Left colon (tissue), 2 donors: ENCODE results near the gene PPA2. TPM values are rescaled to one million over a fixed set of nuclear protein-coding genes. Genes with fewer than 3 reads are reported as not detected.
"Not testable (repeated sequence)": the region's sequence is repeated elsewhere in the genome, so short reads cannot be mapped to it uniquely, and the experiment has no call there.

ENCODE experiments used
- ATAC-seq: fragments of 200-7000 bp; cut with Tn5 transposase; one replicate; pipeline ENCODE4 v1.9.1; 2020; ENCODE audit warnings: mild to moderate bottlenecking, moderate library complexity
- DNase-seq, 2 donors: peaks; one replicate each; pipeline ENCODE4 v3.0.0-alpha.2; 2020
- intact Hi-C, 2 donors: fragments of 100-400 bp; cut with DNase I in 1 of 2; cut with micrococcal nuclease in 1 of 2; formaldehyde crosslinking; loops; one replicate each; pipeline versions ENCODE4 v1.11.2 to v1.14.0; 2022; cut with DNase I, micrococcal nuclease
- long read RNA-seq: library from polyadenylated mRNA; unstranded; transcript quantifications from one replicate; pipeline ENCODE4 v2.0.0, GENCODE V29; 2021
- total RNA-seq, 2 donors: library from RNA; stranded (reverse); fragmentation: NEBNext Ultra II Directional; extraction: Animal tissue kit (Norgen Biotek cat#: 25700); gene quantifications; one replicate each; pipeline ENCODE4 v1.2.1, GENCODE V29; 2021
- donor health status: DM: no; HTN: no; CAD: no.
- donor health status: DM: yes; HTN: yes; CAD: no.

PPA2 gene
- total RNA-seq, result 100 to 1,000 TPM; 122 to 142 TPM
- long read RNA-seq, transcript PPA2-202 (11 exons, 1,414 nt), result minor isoform, 8 of 148 reads
- long read RNA-seq, transcript PPA2-201 (12 exons, 1,684 nt), result major isoform, 106 of 148 reads
- long read RNA-seq, partial matches to known transcripts, result 1 of 148 reads
- long read RNA-seq, other reads (novel, unspliced or antisense), result 23 of 148 reads

- DNase-seq (peak; percentile 88 to 93), ATAC-seq (peak; percentile 90)
- intact Hi-C loops, result loop anchor here in 1 of 2 donors (2.0 kb wide), 1 partner anchor 333 kb away; no protein-coding TSS in a partner anchor
Measured at GRCh38 chr4:105473324-105474098, at the start of gene PPA2. PPA2 (minus strand) TSS chr4:105474062; CDS start chr4:105474050, 12 bp downstream.

- intact Hi-C loops, result loop anchor here in 1 of 2 donors (10.0 kb wide), 1 partner anchor 144 kb away; no protein-coding TSS in a partner anchor
Measured at GRCh38 chr4:105520819-105521790, 47.2 kb upstream of the PPA2 start.

DNA sequence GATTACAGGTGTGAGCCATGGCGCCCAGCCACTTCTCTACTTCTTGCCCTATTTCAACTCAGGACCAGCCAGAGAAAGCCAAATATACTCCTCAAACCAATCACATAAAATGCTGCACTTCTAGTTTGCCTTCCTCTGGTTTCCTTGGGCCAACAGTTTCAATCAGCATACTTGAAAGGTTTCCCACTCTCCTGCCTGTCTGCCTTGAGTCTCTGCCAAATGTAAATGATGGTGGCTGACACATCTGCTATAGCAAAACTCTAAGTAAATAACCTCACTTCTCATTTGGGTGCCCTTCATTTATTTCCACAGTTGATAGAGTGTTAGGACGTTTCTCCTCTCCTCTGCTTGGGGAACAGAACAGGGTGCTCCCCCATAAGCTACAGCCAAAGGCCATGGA, 36.4 kb upstream of the PPA2 start:
- no peak for ATAC-seq
- no peak for DNase-seq
- intact Hi-C loops, result no loop called here

More at GRCh38 chr4:105520819-105521790, 47.2 kb upstream of the PPA2 start:
- peak in 1 of 2 donors; percentile 41 for DNase-seq
- ATAC-seq, result peak; percentile 73

GRCh38 chr4:105509714-105510113, 35.9 kb upstream of the PPA2 start:
- intact Hi-C loops, result no loop called here
- ATAC-seq, result no peak
- no peak for DNase-seq

DNA sequence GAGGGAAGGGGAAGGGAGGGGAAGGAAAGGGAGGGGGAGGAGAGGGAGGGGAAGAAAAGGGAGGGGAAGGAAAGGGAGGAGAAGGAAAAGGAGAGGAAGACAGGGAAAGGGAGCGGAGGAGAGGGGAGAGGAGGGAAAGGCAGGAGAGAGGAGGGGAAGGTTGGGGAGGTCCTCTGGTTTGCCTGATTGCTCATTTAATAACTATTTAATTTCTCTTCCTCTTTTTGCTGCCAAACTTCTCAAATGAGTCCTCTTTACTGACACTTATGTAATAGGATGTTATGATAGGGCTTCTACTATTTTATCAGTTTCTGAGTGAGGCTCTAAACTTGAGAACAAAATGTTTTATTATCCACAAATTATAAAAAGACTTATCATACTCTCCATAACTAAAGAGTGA, 35.4 kb upstream of the PPA2 start:
- ATAC-seq (no peak), DNase-seq (no peak)
- intact Hi-C loops, result no loop called here

DNA sequence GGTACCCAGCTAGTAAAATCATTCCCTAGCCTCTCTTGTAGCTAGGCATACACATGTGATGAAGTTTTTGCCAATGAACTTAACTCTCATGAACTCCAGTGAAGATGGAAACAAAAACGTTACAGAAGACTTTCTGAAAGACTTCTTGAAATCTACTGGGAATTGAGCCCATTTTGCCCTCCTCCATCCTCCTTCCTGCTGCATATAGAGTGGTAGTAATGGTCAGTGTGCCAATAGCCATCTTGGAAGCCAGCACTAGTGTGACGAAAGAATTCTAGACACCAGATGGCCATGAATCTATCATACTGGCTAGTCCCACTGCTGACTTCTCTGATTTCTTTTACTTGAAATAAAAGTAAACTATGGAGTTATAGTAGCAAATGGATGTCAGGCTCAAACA, 30.9 kb upstream of the PPA2 start:
- no peak for DNase-seq
- no peak for ATAC-seq
- intact Hi-C loops, result no loop called here

GRCh38 chr4:105503484-105503883, 29.6 kb upstream of the PPA2 start:
- DNase-seq, result no peak
- intact Hi-C loops, result no loop called here
- ATAC-seq, result no peak

GRCh38 chr4:105496899-105497298, 23.0 kb upstream of the PPA2 start:
- DNase-seq (no peak), ATAC-seq (no peak)
- intact Hi-C loops, result no loop called here

GRCh38 chr4:105495667-105496066, 21.8 kb upstream of the PPA2 start:
- intact Hi-C loops, result no loop called here
- DNase-seq, result no peak

DNA sequence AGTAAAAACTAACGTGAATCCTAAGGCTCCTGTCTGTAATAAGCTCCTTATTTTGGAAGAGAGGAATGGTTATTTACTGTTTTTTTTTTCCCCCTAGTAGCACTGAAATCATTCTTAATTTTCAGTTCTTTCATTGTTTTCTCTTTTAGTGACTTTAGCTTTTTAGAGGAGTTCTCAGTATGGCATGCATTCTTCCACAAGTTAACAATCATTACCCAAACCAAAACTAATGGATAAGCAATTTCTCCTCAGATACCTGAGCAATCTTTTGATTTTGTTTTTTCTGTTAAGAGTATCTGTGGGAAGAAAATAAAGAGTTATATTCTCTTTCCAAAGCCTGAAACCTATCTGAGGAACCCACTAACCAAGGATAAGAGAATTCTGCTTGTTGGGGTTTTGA, 16.7 kb upstream of the PPA2 start:
- ATAC-seq (no peak), DNase-seq (no peak)
- intact Hi-C loops, result no loop called here

More at GRCh38 chr4:105495667-105496066, 21.8 kb upstream of the PPA2 start:
- ATAC-seq, result no peak

- ATAC-seq (no peak), DNase-seq (no peak)
- intact Hi-C loops, result no loop called here
Measured at GRCh38 chr4:105483840-105484239, 10.0 kb upstream of the PPA2 start.

- ATAC-seq (no peak), DNase-seq (peak; percentile 81 to 92)
- intact Hi-C loops, result no loop called here
Measured at GRCh38 chr4:105474099-105474518, 247 bp upstream of the PPA2 start.

DNA sequence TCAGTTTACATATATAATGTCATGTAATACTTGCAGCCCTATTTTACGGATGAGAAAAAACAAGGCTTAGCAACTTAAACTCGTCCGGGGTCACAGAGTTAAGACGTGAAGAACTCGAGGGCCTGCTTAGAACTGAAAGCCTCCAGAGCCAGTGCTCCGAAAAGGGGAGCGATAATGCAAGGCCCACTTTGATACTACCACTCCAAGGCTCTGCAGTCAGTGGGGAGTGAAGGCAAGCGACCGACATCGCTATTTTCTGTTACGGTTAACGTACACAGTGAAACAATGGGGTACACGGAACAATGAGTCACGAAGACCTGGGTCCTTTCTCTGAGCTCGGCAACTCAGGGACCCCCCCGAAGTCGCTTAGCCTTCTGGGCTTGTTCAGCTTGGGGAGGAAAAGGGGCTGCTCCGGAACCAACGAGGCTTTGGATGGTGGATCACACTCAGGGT, 965 bp downstream of the PPA2 start:
- intact Hi-C loops, result loop anchor here in 1 of 2 donors (2.0 kb wide), 1 partner anchor 332 kb away; no protein-coding TSS in a partner anchor
- DNase-seq (no peak), ATAC-seq (peak; percentile 11)

- DNase-seq (peak; percentile 63 to 74), ATAC-seq (peak; percentile 49)
- intact Hi-C loops, result loop anchor here in 1 of 2 donors (2.0 kb wide), 1 partner anchor 331 kb away; no protein-coding TSS in a partner anchor
Measured at GRCh38 chr4:105471566-105472176, 2.2 kb downstream of the PPA2 start.

DNA sequence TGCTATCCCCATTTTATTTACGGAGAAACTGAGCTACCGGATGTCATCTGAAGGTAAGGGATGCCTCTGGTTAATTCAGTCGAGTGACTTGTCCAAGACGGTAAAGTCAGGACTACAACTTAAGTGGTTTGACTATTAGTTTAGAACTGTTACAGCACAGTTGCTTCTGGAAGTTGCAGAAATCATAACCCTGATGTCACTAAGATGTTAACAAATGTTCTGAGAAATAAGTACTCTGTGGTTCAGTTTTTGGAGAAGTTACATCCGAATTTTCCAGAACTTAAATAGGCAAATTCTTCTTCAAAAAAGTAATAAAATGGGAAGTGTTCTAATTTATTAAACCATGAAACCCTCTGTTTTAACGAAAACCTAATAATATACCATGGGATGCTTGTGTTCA, 3.1 kb downstream of the PPA2 start:
- intact Hi-C loops, result no loop called here
- DNase-seq (no peak), ATAC-seq (no peak)

DNA sequence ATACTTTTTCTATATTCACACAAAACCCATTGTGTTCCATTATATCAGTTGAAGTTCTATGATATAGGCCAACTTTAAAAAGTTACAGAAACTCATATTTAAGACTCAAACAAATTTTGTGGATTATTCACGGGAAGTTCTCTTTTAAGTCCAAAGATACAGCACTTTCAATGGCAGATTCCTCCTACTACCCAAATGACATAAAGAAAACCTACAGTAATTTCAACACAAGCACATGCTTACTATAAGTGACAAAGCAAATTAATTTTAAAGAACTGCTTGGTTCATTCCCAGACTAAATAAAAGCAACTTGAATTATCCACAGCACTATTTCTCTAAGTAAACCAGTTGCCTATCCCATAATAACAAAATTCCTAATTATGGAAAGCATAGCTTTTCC, 4.1 kb downstream of the PPA2 start:
- DNase-seq (no peak), ATAC-seq (no peak)
- intact Hi-C loops, result no loop called here

DNA sequence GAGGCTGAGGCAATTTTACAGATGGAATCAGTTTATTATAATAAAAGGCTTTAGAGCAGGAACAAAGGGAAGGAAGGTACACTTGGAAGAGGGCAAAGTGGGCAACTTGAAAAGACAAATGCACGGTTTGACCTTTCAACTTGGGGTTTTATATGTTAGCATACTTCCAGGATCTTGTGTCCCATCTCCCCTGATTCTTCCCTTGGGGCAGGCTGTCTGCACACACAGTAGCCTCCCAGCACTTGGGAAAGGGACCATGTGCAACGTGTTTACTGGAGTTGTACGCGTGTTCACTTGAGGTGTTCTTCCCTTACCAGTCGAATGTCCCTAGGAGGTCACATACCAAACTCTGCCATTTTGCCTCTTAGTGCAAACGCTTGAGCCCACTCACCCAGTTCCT, 7.3 kb downstream of the PPA2 start:
- no peak for DNase-seq
- no peak for ATAC-seq
- intact Hi-C loops, result no loop called here

DNA sequence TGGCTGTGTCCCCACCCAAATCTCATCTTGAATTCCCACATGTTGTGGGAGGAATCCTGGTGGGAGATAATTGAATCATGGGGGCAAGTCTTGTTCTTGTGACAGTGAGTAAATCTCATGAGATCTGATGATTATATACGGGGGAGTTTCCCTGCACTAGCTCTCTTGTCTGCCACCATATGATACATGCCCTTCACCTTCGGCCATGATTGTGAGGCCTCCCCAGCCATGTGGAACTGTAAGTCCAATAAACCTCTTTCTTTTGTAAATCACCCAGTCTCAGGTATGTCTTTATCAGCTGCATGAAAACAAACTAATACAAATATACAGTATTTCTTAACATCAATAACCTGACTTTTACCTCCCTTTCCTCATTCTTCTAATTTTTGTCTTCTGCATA, 9.3 kb downstream of the PPA2 start:
- ATAC-seq, DNase-seq, intact Hi-C loops: not testable (repeated sequence)

- DNase-seq, result no peak
- intact Hi-C loops, result no loop called here
- ATAC-seq, result no peak
Measured at GRCh38 chr4:105462576-105462975, 11.3 kb downstream of the PPA2 start.
